Thoracic aorta (tissue), 2 donors: ENCODE data around the gene SLC45A3. TPM values are rescaled to one million over a fixed set of nuclear protein-coding genes. Genes with fewer than 3 reads are reported as not detected.

ENCODE experiments used
- ATAC-seq: fragments of 150-250 bp; one replicate; pipeline ENCODE4 v1.8.0; 2017; ENCODE audit warnings: low read depth; ENCODE audit not compliant: insufficient number of reproducible peaks, low FRiP score
- DNase-seq: peaks from one replicate; pipeline ENCODE4 v3.0.0-alpha.2; 2020; ENCODE audit warnings: low spot score
- H3K27ac ChIP-seq, 2 donors: fragments of 200-600 bp; sonication (generic); 1 replicate in 1 of 2; 2 replicates in 1 of 2; pipeline ENCODE4 v1.5.1; 2016; ENCODE audit warnings: mild to moderate bottlenecking in 2 of 2, moderate library complexity in 2 of 2
- H3K27me3 ChIP-seq: fragments of 200-600 bp; sonication (generic); replicated peaks from 2 replicates; pipeline ENCODE4 v1.6.0; 2016; ENCODE audit warnings: mild to moderate bottlenecking; ENCODE audit not compliant: insufficient read depth
- H3K36me3 ChIP-seq: fragments of 200-600 bp; sonication (generic); one replicate; pipeline ENCODE4 v1.5.1; 2016
- H3K4me1 ChIP-seq, 2 donors: fragments of 200-600 bp; sonication (generic); 1 replicate in 1 of 2; 2 replicates in 1 of 2; pipeline versions ENCODE4 v1.5.1 to v1.6.0; 2016; ENCODE audit warnings: low read depth in 2 of 2, mild to moderate bottlenecking in 1 of 2; ENCODE audit not compliant: control insufficient read depth in 1 of 2
- H3K4me3 ChIP-seq: fragments of 200-600 bp; sonication (generic); 2 replicates; pipeline ENCODE4 v1.5.1; 2016; ENCODE audit warnings: mild to moderate bottlenecking
- H3K9me3 ChIP-seq: fragments of 200-600 bp; sonication (generic); 2 replicates; pipeline ENCODE4 v1.5.1; 2016
- total RNA-seq, 2 donors: library from RNA; depleted of rRNA; stranded (reverse); fragments of >200 nt; gene quantifications; one replicate each; pipeline versions ENCODE4 v1.1.0 to v1.2.3, GENCODE V29; 2016
- TF ChIP-seq, protein P1 (sequence below): fragments of 200-600 bp; sonication (generic); IDR thresholded peaks from one replicate; pipeline ENCODE4 v1.5.1; 2019; ENCODE audit warnings: antibody characterized with exemption

SLC45A3 gene
- total RNA-seq, 2 donors from 2014 or later = 5.3 to 8.3 TPM

DNA sequence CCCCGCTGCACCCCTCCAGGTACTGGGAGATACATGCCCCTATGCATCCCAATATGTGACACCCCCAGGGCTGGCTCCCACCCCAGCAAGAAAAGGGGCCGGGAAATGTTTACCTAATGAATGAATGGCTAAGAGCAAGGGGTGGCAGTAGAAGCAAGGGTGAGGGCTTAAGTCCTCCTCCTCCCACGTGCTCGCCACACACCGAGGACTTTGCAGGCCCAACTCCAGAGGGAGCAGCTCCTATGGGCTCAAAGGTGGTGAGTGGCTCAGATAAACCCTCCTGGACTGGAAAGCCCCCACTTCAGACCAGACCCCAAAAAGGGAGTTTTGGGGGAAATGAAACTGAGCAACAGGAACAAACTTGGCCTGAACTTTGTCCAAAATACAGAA lies 11.4 kb downstream of the SLC45A3 start:
- TF ChIP-seq, protein P1, sequence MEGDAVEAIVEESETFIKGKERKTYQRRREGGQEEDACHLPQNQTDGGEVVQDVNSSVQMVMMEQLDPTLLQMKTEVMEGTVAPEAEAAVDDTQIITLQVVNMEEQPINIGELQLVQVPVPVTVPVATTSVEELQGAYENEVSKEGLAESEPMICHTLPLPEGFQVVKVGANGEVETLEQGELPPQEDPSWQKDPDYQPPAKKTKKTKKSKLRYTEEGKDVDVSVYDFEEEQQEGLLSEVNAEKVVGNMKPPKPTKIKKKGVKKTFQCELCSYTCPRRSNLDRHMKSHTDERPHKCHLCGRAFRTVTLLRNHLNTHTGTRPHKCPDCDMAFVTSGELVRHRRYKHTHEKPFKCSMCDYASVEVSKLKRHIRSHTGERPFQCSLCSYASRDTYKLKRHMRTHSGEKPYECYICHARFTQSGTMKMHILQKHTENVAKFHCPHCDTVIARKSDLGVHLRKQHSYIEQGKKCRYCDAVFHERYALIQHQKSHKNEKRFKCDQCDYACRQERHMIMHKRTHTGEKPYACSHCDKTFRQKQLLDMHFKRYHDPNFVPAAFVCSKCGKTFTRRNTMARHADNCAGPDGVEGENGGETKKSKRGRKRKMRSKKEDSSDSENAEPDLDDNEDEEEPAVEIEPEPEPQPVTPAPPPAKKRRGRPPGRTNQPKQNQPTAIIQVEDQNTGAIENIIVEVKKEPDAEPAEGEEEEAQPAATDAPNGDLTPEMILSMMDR = no peak
- ATAC-seq (no peak), DNase-seq (no peak)
- H3K27ac ChIP-seq = no peak overlapping the region
- H3K27me3 ChIP-seq = no peaks in the 10 kb centered on the region
- peaks cover 5 to 67% of the 10 kb centered on the region in 2 donors for H3K4me1 ChIP-seq
- no peaks in the 10 kb centered on the region for H3K36me3 ChIP-seq
- no peak overlapping the region for H3K4me3 ChIP-seq
- no peaks in the 10 kb centered on the region for H3K9me3 ChIP-seq

DNA sequence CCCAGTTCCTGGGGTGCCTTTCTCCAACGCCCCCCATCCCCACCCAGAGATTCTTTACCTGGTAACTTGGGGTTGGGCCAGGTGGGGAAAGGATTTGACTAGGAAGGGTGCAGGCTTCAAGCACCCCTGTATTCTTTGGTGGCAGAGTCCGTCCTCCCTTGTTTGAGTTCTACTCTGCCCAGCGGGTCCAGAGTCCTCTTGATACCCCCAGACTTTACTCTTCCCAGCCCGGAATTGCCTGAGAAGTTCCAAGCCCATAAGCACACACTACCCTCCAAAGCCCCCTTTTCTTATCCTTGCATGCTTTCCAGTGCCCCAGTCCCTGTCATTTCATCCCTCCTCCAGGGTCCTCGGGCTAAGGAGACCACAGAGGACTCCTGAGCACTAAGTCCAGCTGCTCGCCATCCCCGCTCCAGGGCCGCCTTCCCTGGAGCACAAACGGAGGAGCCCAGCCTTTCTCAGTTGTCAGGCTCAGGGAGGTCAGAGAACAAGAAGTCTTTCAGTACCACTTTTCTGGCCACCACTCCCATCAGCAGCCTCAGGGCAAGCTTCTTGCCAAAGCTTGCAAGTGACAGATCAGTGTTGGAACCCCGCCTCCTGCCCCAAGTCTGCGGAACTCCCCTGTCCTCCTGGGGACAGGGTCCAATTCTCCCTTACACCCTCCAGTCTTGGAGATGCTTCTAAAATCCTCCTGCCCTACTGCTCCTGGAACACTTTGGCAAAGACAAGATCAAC lies 12.2 kb downstream of the SLC45A3 start:
- Histone ChIP-seq H3K4me1 (peaks cover 5 to 58% of the 10 kb centered on the region in 2 donors), H3K27ac (no peak overlapping the region), H3K9me3 (no peaks in the 10 kb centered on the region), H3K36me3 (no peaks in the 10 kb centered on the region), H3K27me3 (no peaks in the 10 kb centered on the region), H3K4me3 (no peak overlapping the region)
- DNase-seq (no peak), ATAC-seq (no peak)
- TF ChIP-seq, protein P1 = no peak

DNA sequence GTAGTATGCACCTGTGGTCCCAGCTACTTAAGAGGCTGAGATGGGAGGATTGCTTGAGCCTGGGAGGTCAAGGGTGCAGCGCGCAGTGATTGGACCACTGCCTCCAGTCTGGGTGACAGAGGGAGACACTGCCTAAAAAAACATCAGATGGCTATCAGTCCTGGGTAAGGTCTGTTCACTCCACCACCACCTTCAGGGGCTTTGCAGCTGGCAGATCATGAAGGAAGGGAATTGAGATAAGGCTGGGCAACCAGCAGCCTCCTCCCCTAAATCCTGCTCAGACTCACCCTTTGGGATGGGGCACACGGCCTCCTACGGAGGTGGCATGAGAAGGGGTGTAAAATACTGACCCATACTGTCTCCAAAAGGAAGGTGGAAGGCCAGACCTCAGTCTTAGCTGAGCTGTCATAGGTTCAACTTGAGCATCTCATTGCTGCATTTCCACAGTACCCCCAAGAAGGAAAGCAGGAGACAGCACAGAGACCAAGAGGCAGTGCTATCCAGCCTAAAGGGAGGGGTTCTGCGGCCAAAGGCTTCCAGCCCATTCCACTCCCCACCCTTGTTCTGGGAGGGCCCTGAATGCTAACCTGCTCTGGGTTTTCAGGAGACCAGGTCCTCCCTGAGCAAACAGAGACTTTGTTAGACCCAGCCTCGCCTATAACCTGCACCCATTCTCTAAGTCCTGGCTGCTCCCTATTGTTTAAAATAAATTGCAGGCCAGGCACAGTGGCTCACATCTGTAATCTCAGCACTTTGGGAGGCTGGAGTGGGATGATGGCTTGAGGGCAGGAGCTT lies 13.7 kb downstream of the SLC45A3 start:
- no peak overlapping the region for H3K27ac ChIP-seq
- no peaks in the 10 kb centered on the region for H3K36me3 ChIP-seq
- TF ChIP-seq, protein P1 = no peak
- ATAC-seq (no peak), DNase-seq (no peak)
- no peak overlapping the region for H3K4me3 ChIP-seq
- H3K9me3 ChIP-seq = no peaks in the 10 kb centered on the region
- peaks cover 5 to 46% of the 10 kb centered on the region in 2 donors for H3K4me1 ChIP-seq
- no peaks in the 10 kb centered on the region for H3K27me3 ChIP-seq

DNA sequence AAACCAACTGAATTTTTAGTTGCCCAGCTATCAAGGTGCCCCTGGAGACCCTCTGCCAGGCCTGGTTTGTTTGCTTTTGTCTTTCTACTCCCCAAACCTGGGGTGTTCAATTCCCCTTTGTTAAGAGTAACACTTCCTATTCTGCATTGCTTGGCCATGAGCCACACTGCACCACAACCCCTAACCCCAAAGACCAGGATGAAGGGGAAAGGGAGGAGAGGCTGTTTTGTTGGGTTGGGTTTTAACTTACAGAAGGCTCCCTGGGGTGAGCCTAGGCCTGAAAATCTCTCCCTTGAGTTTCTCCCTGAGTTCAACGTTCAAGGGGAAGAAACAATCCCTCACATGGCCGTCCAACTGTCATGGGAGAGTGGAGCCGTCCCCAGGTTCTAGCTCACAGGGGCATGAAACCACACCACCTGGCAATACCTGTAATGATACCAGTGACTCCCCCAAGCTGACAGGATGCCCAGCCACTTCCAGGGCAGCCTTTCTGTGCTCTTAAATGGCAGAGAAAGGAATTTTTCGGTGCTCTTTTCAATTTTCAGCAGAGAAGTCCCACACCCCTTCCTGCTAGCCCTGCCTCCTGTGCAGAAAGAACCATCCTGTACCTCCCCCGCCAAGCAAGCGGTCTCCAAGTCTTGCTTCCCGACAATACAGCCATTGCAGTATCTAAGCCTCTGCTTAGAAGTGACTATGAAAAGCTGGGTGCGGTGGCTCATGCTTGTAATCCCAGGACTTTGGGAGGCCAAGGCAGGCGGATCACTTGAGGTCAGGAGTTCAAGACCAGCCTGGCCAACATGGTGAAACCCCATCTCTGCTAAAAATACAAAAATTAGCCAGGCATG lies 14.9 kb downstream of the SLC45A3 start:
- H3K9me3 ChIP-seq = no peaks in the 10 kb centered on the region
- TF ChIP-seq, protein P1 = no peak
- H3K36me3 ChIP-seq = no peaks in the 10 kb centered on the region
- ATAC-seq (no peak), DNase-seq (no peak)
- no peak overlapping the region for H3K27ac ChIP-seq
- H3K4me1 ChIP-seq = peaks cover 5 to 39% of the 10 kb centered on the region in 2 donors
- H3K4me3 ChIP-seq = no peak overlapping the region
- H3K27me3 ChIP-seq = no peaks in the 10 kb centered on the region
